ENCODE results near the gene ACRBP.
"Not testable (repeated sequence)": the region's sequence is repeated elsewhere in the genome, so short reads cannot be mapped to it uniquely, and the experiment has no call there.

Gene ACRBP

GRCh38 chr12:6614513-6615172 lies 32.6 kb downstream of the ACRBP start:
- DNase-seq: no peak

- DNase-seq: peak; percentile 96
Observed at GRCh38 chr12:6613776-6614512, 33.3 kb downstream of the ACRBP start.

GRCh38 chr12:6613015-6613775 lies 34.0 kb downstream of the ACRBP start:
- peak; percentile 76 for DNase-seq

- DNase-seq: no peak
Observed at GRCh38 chr12:6612652-6613014, 34.6 kb downstream of the ACRBP start.

- no peak for DNase-seq
Observed at GRCh38 chr12:6612247-6612646, 35.0 kb downstream of the ACRBP start.

GRCh38 chr12:6608592-6609281 lies 38.5 kb downstream of the ACRBP start:
- DNase-seq: no peak

GRCh38 chr12:6607751-6608591 lies 39.3 kb downstream of the ACRBP start:
- peak; percentile 56 for DNase-seq

GRCh38 chr12:6606331-6607131 lies 40.7 kb downstream of the ACRBP start:
- DNase-seq: peak; percentile 53

- DNase-seq: peak; percentile 39
Observed at GRCh38 chr12:6605421-6606330, 41.6 kb downstream of the ACRBP start.

GRCh38 chr12:6604259-6605029 lies 42.8 kb downstream of the ACRBP start:
- DNase-seq: peak; percentile 86

- DNase-seq: peak; percentile 74
Observed at GRCh38 chr12:6603095-6603567, 44.1 kb downstream of the ACRBP start.

- no peak for DNase-seq
Observed at GRCh38 chr12:6602526-6602925, 44.7 kb downstream of the ACRBP start.

GRCh38 chr12:6595673-6596072 lies 51.6 kb downstream of the ACRBP start:
- not testable (repeated sequence) for DNase-seq

- no peak for DNase-seq
Observed at GRCh38 chr12:6592087-6592486, 55.1 kb downstream of the ACRBP start.

Data from fibroblast of skin of scalp (primary cell).